CD4-positive, alpha-beta T cell treated with Interleukin-12 subunit alpha and Interleukin-12 subunit beta, for 1 hour (primary cell): ENCODE measurements around the gene RHD.
"Not testable (repeated sequence)": the region's sequence is repeated elsewhere in the genome, so short reads cannot be mapped to it uniquely, and the experiment has no call there.

Source experiments
- DNase-seq: peaks from one replicate; pipeline ENCODE4 v3.0.0-alpha.2; 2020

The RHD gene

GRCh38 chr1:25360596-25361581 is 88.6 kb downstream of the RHD start:
- DNase-seq, result no peak

- DNase-seq, result no peak
Measured at GRCh38 chr1:25361901-25362300, 89.6 kb downstream of the RHD start.

- DNase-seq, result not testable (repeated sequence)
Measured at GRCh38 chr1:25362634-25363559, 90.6 kb downstream of the RHD start.

- DNase-seq, result no peak
Measured at GRCh38 chr1:25369241-25369640, 96.9 kb downstream of the RHD start.

GRCh38 chr1:25369691-25370271 is 97.5 kb downstream of the RHD start:
- DNase-seq, result not testable (repeated sequence)

- DNase-seq, result not testable (repeated sequence)
Measured at GRCh38 chr1:25371757-25372156, 99.4 kb downstream of the RHD start.

- DNase-seq, result not testable (repeated sequence)
Measured at GRCh38 chr1:25378367-25378766, 106.1 kb downstream of the RHD start.
